K562 (cell line): Measurements from ENCODE around the gene TIMM23. TPM values are rescaled to one million over a fixed set of nuclear protein-coding genes. Genes with fewer than 3 reads are reported as not detected.

Source experiments
- BRD9 ChIP-seq: fragments of 450-650 bp; IDR thresholded peaks from 2 replicates; pipeline ENCODE4 v1.6.1; 2018; ENCODE audit warnings: low read depth; ENCODE audit not compliant: partially characterized antibody
- ELF4 ChIP-seq: fragments of 450-650 bp; formaldehyde crosslinking; IDR thresholded peaks from 2 replicates; pipeline ENCODE4 v1.4.0; 2022; ENCODE audit warnings: missing genetic modification characterization
- FOXJ2 ChIP-seq: fragments of 200-800 bp; sonication (Bioruptor generic); IDR thresholded peaks from 2 replicates; pipeline ENCODE4 v1.6.1; 2016; ENCODE audit warnings: missing genetic modification characterization, missing compliant biosample characterization
- HMGN3 ChIP-seq: IDR thresholded peaks from 2 replicates; pipeline ENCODE4 v1.6.1; 2011; ENCODE audit warnings: borderline replicate concordance, low read depth, mild to moderate bottlenecking, mixed read lengths, low read length; ENCODE audit not compliant: insufficient read length; ENCODE audit errors: extremely low read depth
- KLF1 ChIP-seq: fragments of 450-650 bp; IDR thresholded peaks from 2 replicates; pipeline ENCODE4 v1.6.1; 2016; ENCODE audit warnings: missing genetic modification characterization, missing compliant biosample characterization
- MECOM ChIP-seq: fragments of 250-450 bp; sonication (Bioruptor Pico); IDR thresholded peaks from 2 replicates; pipeline ENCODE4 v1.8.0; 2022; ENCODE audit warnings: inconsistent platforms
- NELFE ChIP-seq: IDR thresholded peaks from 2 replicates; pipeline ENCODE4 v1.6.1; 2011; ENCODE audit warnings: mild to moderate bottlenecking; ENCODE audit not compliant: insufficient read depth, insufficient read length
- NFIC ChIP-seq: fragments of 450-650 bp; IDR thresholded peaks from 2 replicates; pipeline ENCODE4 v1.6.1; 2017; ENCODE audit warnings: mild to moderate bottlenecking, inconsistent platforms
- NR2F6 ChIP-seq: fragments of 450-650 bp; formaldehyde crosslinking; IDR thresholded peaks from 2 replicates; pipeline ENCODE4 v1.4.0; 2020; ENCODE audit warnings: mild to moderate bottlenecking
- SOX6 ChIP-seq: fragments of 450-650 bp; IDR thresholded peaks from 2 replicates; pipeline ENCODE4 v1.6.1; 2014; ENCODE audit warnings: mild to moderate bottlenecking
- U2AF1 ChIP-seq: fragments of 200-400 bp; formaldehyde crosslinking; optimal IDR thresholded peaks from 2 replicates; pipeline ENCODE3; 2017; ENCODE audit warnings: mild to moderate bottlenecking, low read depth, low read length, moderate library complexity
- polyA plus RNA-seq, 8 experiments: library from polyadenylated mRNA; depleted of rRNA in 4 of 8; stranded (reverse) in 5 of 8; unstranded in 3 of 8; fragments of >200 nt; fragmentation: Nextera tagmentation in 2 of 8; fragmentation: Illumina TruSeq in 1 of 8; extraction: Ambion mirVana in 2 of 8; extraction: Trizol in 1 of 8; gene quantifications; 2 replicates each; pipeline versions ENCODE4 v1.2.1 to v1.2.3, GENCODE V29; 2011 to 2014; ENCODE audit warnings: inconsistent platforms in 1 of 8, missing spikeins in 1 of 8
- total RNA-seq, 7 experiments: library from RNA; depleted of rRNA in 6 of 7; stranded (reverse); fragments of >200 nt in 6 of 7; fragmentation: Illumina TruSeq in 2 of 7; extraction: Trizol in 2 of 7; gene quantifications; 2 replicates each; pipeline versions ENCODE4 v1.2.1 to v1.2.3, GENCODE V29; 2011 to 2021; ENCODE audit warnings: low replicate concordance in 1 of 7
- TF ChIP-seq, protein P1 (sequence below): fragments of 450-650 bp; IDR thresholded peaks from 2 replicates; pipeline ENCODE4 v1.6.1; 2016; ENCODE audit warnings: mild to moderate bottlenecking
- TF ChIP-seq, protein P2 (sequence below): IDR thresholded peaks from 2 replicates; pipeline ENCODE4 v1.6.1; 2012; ENCODE audit warnings: low read depth, low read length, improper control_type of control experiment, borderline replicate concordance
- TF ChIP-seq, protein P3 (sequence below): sonication (generic); formaldehyde crosslinking; IDR thresholded peaks from 2 replicates; pipeline ENCODE4 v1.9.0; 2022; ENCODE audit warnings: mild to moderate bottlenecking, missing genetic modification reagents
- TF ChIP-seq, protein P4 (sequence below): fragments of 200-800 bp; sonication (Bioruptor generic); IDR thresholded peaks from 2 replicates; pipeline ENCODE4 v1.6.1; 2016; ENCODE audit warnings: missing genetic modification characterization, missing compliant biosample characterization

The TIMM23 gene
- total and polyA plus RNA-seq, 9 of the 15 experiments (the other 6 are each of a cell fraction or from before 2014, with no cell fraction given), result 148 to 280 (median 183) TPM

DNA sequence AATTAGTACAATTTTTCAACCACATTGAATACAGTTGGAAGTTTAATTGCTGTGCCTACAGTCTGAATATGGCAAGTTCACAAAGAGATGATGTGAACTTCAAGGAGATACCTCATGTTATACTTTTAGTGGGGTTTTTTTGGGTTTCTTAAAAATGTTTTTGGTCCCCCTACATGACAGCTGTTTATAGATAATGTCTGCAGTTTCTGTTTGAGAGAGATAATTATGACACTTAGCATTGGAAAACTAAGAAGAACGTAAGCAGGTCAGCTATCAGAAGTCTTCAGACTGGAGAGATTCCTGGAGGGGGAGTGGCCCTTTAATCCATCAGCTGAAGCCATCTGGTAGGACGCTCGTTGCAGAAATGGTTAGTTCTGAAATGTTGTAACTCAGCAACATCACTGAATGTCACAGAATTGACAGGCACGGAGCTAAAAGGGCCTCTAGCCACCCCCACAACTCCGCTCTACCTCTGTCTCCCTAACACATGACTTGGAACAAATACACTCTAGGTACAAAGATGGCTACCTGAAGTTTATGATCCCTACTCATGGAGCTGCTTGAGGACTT, 29.0 kb downstream of the TIMM23 start (continued):
- TF ChIP-seq HMGN3 (peak; percentile 93), NR2F6 (CRISPR knock-in tag) (no peak), MECOM (CRISPR knock-in tag) (peak; percentile 66), ELF4 (CRISPR knock-in tag) (peak; percentile 95), KLF1 (tag) (peak; percentile 100), NELFE (no peak), BRD9 (peak; percentile 95), FOXJ2 (tag) (peak; percentile 83; the same call in 1 of the 2 replicates), SOX6 (peak; percentile 99), U2AF1 (peak; percentile 41), NFIC (peak; percentile 98)
- TF ChIP-seq, protein P1, sequence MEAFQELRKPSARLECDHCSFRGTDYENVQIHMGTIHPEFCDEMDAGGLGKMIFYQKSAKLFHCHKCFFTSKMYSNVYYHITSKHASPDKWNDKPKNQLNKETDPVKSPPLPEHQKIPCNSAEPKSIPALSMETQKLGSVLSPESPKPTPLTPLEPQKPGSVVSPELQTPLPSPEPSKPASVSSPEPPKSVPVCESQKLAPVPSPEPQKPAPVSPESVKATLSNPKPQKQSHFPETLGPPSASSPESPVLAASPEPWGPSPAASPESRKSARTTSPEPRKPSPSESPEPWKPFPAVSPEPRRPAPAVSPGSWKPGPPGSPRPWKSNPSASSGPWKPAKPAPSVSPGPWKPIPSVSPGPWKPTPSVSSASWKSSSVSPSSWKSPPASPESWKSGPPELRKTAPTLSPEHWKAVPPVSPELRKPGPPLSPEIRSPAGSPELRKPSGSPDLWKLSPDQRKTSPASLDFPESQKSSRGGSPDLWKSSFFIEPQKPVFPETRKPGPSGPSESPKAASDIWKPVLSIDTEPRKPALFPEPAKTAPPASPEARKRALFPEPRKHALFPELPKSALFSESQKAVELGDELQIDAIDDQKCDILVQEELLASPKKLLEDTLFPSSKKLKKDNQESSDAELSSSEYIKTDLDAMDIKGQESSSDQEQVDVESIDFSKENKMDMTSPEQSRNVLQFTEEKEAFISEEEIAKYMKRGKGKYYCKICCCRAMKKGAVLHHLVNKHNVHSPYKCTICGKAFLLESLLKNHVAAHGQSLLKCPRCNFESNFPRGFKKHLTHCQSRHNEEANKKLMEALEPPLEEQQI, result peak; percentile 99
- TF ChIP-seq, protein P2, sequence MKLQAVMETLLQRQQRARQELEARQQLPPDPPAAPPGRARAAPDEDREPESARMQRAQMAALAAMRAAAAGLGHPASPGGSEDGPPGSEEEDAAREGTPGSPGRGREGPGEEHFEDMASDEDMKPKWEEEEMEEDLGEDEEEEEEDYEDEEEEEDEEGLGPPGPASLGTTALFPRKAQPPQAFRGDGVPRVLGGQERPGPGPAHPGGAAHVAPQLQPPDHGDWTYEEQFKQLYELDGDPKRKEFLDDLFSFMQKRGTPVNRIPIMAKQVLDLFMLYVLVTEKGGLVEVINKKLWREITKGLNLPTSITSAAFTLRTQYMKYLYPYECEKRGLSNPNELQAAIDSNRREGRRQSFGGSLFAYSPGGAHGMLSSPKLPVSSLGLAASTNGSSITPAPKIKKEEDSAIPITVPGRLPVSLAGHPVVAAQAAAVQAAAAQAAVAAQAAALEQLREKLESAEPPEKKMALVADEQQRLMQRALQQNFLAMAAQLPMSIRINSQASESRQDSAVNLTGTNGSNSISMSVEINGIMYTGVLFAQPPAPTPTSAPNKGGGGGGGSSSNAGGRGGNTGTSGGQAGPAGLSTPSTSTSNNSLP, result peak; percentile 92; the same call in 1 of the 2 replicates
- TF ChIP-seq, protein P3, sequence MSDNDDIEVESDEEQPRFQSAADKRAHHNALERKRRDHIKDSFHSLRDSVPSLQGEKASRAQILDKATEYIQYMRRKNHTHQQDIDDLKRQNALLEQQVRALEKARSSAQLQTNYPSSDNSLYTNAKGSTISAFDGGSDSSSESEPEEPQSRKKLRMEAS (CRISPR knock-in tag), result no peak
- TF ChIP-seq, protein P4, sequence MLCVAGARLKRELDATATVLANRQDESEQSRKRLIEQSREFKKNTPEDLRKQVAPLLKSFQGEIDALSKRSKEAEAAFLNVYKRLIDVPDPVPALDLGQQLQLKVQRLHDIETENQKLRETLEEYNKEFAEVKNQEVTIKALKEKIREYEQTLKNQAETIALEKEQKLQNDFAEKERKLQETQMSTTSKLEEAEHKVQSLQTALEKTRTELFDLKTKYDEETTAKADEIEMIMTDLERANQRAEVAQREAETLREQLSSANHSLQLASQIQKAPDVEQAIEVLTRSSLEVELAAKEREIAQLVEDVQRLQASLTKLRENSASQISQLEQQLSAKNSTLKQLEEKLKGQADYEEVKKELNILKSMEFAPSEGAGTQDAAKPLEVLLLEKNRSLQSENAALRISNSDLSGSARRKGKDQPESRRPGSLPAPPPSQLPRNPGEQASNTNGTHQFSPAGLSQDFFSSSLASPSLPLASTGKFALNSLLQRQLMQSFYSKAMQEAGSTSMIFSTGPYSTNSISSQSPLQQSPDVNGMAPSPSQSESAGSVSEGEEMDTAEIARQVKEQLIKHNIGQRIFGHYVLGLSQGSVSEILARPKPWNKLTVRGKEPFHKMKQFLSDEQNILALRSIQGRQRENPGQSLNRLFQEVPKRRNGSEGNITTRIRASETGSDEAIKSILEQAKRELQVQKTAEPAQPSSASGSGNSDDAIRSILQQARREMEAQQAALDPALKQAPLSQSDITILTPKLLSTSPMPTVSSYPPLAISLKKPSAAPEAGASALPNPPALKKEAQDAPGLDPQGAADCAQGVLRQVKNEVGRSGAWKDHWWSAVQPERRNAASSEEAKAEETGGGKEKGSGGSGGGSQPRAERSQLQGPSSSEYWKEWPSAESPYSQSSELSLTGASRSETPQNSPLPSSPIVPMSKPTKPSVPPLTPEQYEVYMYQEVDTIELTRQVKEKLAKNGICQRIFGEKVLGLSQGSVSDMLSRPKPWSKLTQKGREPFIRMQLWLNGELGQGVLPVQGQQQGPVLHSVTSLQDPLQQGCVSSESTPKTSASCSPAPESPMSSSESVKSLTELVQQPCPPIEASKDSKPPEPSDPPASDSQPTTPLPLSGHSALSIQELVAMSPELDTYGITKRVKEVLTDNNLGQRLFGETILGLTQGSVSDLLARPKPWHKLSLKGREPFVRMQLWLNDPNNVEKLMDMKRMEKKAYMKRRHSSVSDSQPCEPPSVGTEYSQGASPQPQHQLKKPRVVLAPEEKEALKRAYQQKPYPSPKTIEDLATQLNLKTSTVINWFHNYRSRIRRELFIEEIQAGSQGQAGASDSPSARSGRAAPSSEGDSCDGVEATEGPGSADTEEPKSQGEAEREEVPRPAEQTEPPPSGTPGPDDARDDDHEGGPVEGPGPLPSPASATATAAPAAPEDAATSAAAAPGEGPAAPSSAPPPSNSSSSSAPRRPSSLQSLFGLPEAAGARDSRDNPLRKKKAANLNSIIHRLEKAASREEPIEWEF (CRISPR knock-in tag), result peak; percentile 95
